Transverse colon (tissue), 4 donors: ENCODE measurements around the gene CSNK2A1. TPM values are rescaled to one million over a fixed set of nuclear protein-coding genes. Genes with fewer than 3 reads are reported as not detected.

ENCODE experiments used
- DNase-seq: peaks from one replicate; pipeline ENCODE4 v3.0.0-alpha.2; 2019
- H3K27ac ChIP-seq, 4 donors: fragments of 200-600 bp; sonication (generic); 2 replicates each; pipeline ENCODE4 v1.5.1; 2016 to 2018; ENCODE audit warnings: inconsistent platforms in 4 of 4
- H3K27me3 ChIP-seq: fragments of 200-600 bp; sonication (generic); 2 replicates; pipeline ENCODE4 v1.5.1; 2017; ENCODE audit warnings: inconsistent platforms
- H3K36me3 ChIP-seq, 4 donors: fragments of 200-600 bp; sonication (generic); 2 replicates each; pipeline ENCODE4 v1.5.1; 2017 to 2019; ENCODE audit warnings: inconsistent platforms in 4 of 4
- H3K4me1 ChIP-seq, 4 donors: fragments of 200-600 bp; sonication (generic); 2 replicates each; pipeline ENCODE4 v1.5.1; 2017 to 2020; ENCODE audit warnings: inconsistent platforms in 4 of 4
- H3K4me3 ChIP-seq, 4 donors: fragments of 200-600 bp; sonication (generic); 1 replicate in 1 of 4; 2 replicates in 3 of 4; pipeline versions ENCODE4 v1.5.1 to v1.6.1; 2017 to 2019; ENCODE audit warnings: inconsistent platforms in 4 of 4
- H3K9me3 ChIP-seq, 2 donors: fragments of 200-600 bp; sonication (generic); 2 replicates each; pipeline ENCODE4 v1.5.1; 2017 to 2019; ENCODE audit warnings: inconsistent platforms in 2 of 2
- CTCF ChIP-seq, 5 experiments: fragments of 200-600 bp in 3 of 5; fragments of 450-650 bp in 2 of 5; sonication (generic) in 3 of 5; IDR thresholded peaks; 1 replicate in 2 of 5; 2 replicates in 3 of 5; pipeline ENCODE4 v1.5.1; 2016 to 2017; ENCODE audit warnings: antibody characterized with exemption in 5 of 5, inconsistent platforms in 3 of 5, mild to moderate bottlenecking in 2 of 5, moderate library complexity in 1 of 5
- EP300 ChIP-seq: sonication (generic); formaldehyde crosslinking; IDR thresholded peaks from one replicate; pipeline ENCODE4 v1.6.1; 2017; ENCODE audit warnings: antibody characterized with exemption, low read depth
- POLR2A ChIP-seq: fragments of 450-650 bp; IDR thresholded peaks from one replicate; pipeline ENCODE4 v1.6.1; 2016; ENCODE audit warnings: antibody characterized with exemption, mild to moderate bottlenecking, moderate library complexity
- POLR2AphosphoS5 ChIP-seq, 3 donors: sonication (generic); formaldehyde crosslinking; IDR thresholded peaks; one replicate each; pipeline ENCODE4 v1.6.1; 2016; ENCODE audit warnings: antibody characterized with exemption in 3 of 3
- WGBS, 2 donors: methylation state at CpG; one replicate each; pipeline ENCODE4 v1.1.5; 2018; ENCODE audit warnings: low coverage in 1 of 2; 5-methylcytosine and 5-hydroxymethylcytosine counted together
- in situ Hi-C, 4 donors: fragments of 200-750 bp; cut with MboI; loops; one replicate each; pipeline versions ENCODE4 v1.15.0 to v1.15.1; 2017; ENCODE audit warnings: low sequenced_read_pairs in 3 of 4, low pct_ligation_motif_present in 1 of 4, low pct_unique_long_range_greater_than_20kb in 1 of 4
- intact Hi-C: fragments of 100-400 bp; cut with DNase I; formaldehyde crosslinking; loops from one replicate; pipeline ENCODE4 v1.15.1; 2023; ENCODE audit warnings: low total_unique reads
- total RNA-seq, 4 donors: library from RNA; depleted of rRNA; stranded (reverse); fragments of >200 nt; gene quantifications; one replicate each; pipeline ENCODE4 v1.1.0, GENCODE V29; 2016

The CSNK2A1 gene
- total RNA-seq, 4 donors from 2014 or later = 76.7 to 100 (median 82.6) TPM

DNA sequence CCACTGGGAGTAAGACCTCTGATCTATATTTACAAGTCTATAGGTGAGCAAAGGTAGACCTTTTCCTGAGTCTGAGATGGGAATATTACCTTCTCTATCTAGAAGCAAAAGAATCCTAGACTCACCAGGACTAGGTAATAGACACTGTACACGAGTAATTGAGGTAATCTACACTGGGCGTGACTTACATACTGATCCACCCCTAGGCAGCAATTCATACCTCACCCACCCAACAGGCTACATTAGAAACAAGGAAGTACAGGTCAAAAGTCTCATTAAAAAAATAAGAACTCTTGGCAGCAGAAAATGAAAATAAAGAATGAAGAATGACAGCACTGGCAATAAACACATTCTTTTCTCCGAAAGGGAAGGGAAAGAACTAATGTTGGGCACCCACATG lies 7.6 kb downstream of the CSNK2A1 start:
- Histone ChIP-seq H3K27me3 (no peaks in the 10 kb centered on the region), H3K9me3 (no peaks in the 10 kb centered on the region), H3K4me1 (peaks cover 31 to 92% (median 63%) of the 10 kb centered on the region in 4 donors), H3K27ac (peak overlapping the region; percentile 69 to 80 (median 78)), H3K4me3 (peak overlapping the region in 1 of 4 donors; percentile 35), H3K36me3 (no peaks in the 10 kb centered on the region)
- in situ Hi-C loops = no loop called here
- WGBS, 2 donors = 26% methylated on average over 3 of the region's 3 CpGs; no CpG with 5 or more reads in 1 of the 2 donors
- peak; percentile 33 for DNase-seq
- TF ChIP-seq POLR2AphosphoS5 (IDR thresholded peaks at IDR 0.05) (peak in 1 of 3 donors; percentile 42), POLR2A (no peak), CTCF (IDR thresholded peaks at IDR 0.05) (no peak), EP300 (no peak)
- intact Hi-C loops = no loop called here

- DNase-seq = no peak
- in situ Hi-C loops = no loop called here
- intact Hi-C loops = no loop called here
- no peak overlapping the region for H3K4me3 ChIP-seq
- peaks cover 31 to 81% (median 48%) of the 10 kb centered on the region in 4 donors for H3K4me1 ChIP-seq
- peak overlapping the region; percentile 3 to 42 (median 18) for H3K27ac ChIP-seq
- H3K36me3 ChIP-seq = no peaks in the 10 kb centered on the region
- 72 to 74% methylated on average over 4 to 5 of the region's 5 CpGs for WGBS, 2 donors
- no peaks in the 10 kb centered on the region for H3K27me3 ChIP-seq
- no peak for TF ChIP-seq CTCF (IDR thresholded peaks at IDR 0.05)
- TF ChIP-seq POLR2AphosphoS5 (IDR thresholded peaks at IDR 0.05) = no peak
- TF ChIP-seq EP300 = no peak
- no peak for TF ChIP-seq POLR2A
- H3K9me3 ChIP-seq = no peaks in the 10 kb centered on the region
Observed at GRCh38 chr20:533526-533925, 10.1 kb downstream of the CSNK2A1 start.

- Histone ChIP-seq H3K27me3 (no peaks in the 10 kb centered on the region), H3K4me1 (peaks cover 31 to 82% (median 47%) of the 10 kb centered on the region in 4 donors), H3K27ac (no peak overlapping the region), H3K36me3 (no peaks in the 10 kb centered on the region), H3K9me3 (no peaks in the 10 kb centered on the region), H3K4me3 (no peak overlapping the region)
- TF ChIP-seq POLR2AphosphoS5 (IDR thresholded peaks at IDR 0.05) (no peak), CTCF (IDR thresholded peaks at IDR 0.05) (no peak), EP300 (no peak)
- intact Hi-C loops = no loop called here
- in situ Hi-C loops = no loop called here
- DNase-seq = no peak
- 86 to 87% methylated on average over 4 of the region's 4 CpGs for WGBS, 2 donors
Observed at GRCh38 chr20:532530-532929, 11.1 kb downstream of the CSNK2A1 start.

GRCh38 chr20:531608-532007 lies 12.0 kb downstream of the CSNK2A1 start:
- no peak overlapping the region for H3K4me3 ChIP-seq
- H3K4me1 ChIP-seq = peaks cover 24 to 76% (median 41%) of the 10 kb centered on the region in 4 donors
- H3K27me3 ChIP-seq = no peaks in the 10 kb centered on the region
- intact Hi-C loops = no loop called here
- no peak overlapping the region for H3K27ac ChIP-seq
- in situ Hi-C loops = no loop called here
- no peak for TF ChIP-seq POLR2A
- no peak for TF ChIP-seq CTCF (IDR thresholded peaks at IDR 0.05)
- TF ChIP-seq EP300 = no peak
- no peak for TF ChIP-seq POLR2AphosphoS5 (IDR thresholded peaks at IDR 0.05)
- H3K36me3 ChIP-seq = peaks cover 0 to under 1% (median under 1%) of the 10 kb centered on the region in 4 donors
- no peaks in the 10 kb centered on the region for H3K9me3 ChIP-seq
- no peak for DNase-seq
